Activated effector memory CD4-positive, alpha-beta T cell treated with Interleukin-2 at 50 U/mL for 16 hours (primary cell): ENCODE results near the gene TXNDC17.

Experiments
- DNase-seq: peaks from one replicate; pipeline ENCODE4 v3.0.0-alpha.2; 2020

The TXNDC17 gene

GRCh38 chr17:6666077-6666521 lies 25.2 kb downstream of the TXNDC17 start:
- DNase-seq = no peak

GRCh38 chr17:6666557-6666956 lies 25.7 kb downstream of the TXNDC17 start:
- DNase-seq = no peak

- no peak for DNase-seq
Observed at GRCh38 chr17:6667516-6667915, 26.7 kb downstream of the TXNDC17 start.

GRCh38 chr17:6668219-6668618 lies 27.4 kb downstream of the TXNDC17 start:
- DNase-seq = no peak

- DNase-seq = no peak
Observed at GRCh38 chr17:6668727-6669425, 28.0 kb downstream of the TXNDC17 start.

- no peak for DNase-seq
Observed at GRCh38 chr17:6669479-6670212, 28.8 kb downstream of the TXNDC17 start.

- no peak for DNase-seq
Observed at GRCh38 chr17:6670571-6670970, 29.7 kb downstream of the TXNDC17 start.

- no peak for DNase-seq
Observed at GRCh38 chr17:6670999-6671398, 30.1 kb downstream of the TXNDC17 start.

GRCh38 chr17:6671431-6671830 lies 30.6 kb downstream of the TXNDC17 start:
- DNase-seq = no peak

GRCh38 chr17:6674586-6674985 lies 33.7 kb downstream of the TXNDC17 start:
- DNase-seq = no peak

GRCh38 chr17:6675201-6675825 lies 34.5 kb downstream of the TXNDC17 start:
- no peak for DNase-seq

- no peak for DNase-seq
Observed at GRCh38 chr17:6676802-6677157, 35.9 kb downstream of the TXNDC17 start.

GRCh38 chr17:6677158-6677831 lies 36.4 kb downstream of the TXNDC17 start:
- DNase-seq = no peak

GRCh38 chr17:6677946-6678345 lies 37.1 kb downstream of the TXNDC17 start:
- no peak for DNase-seq

GRCh38 chr17:6679241-6679640 lies 38.4 kb downstream of the TXNDC17 start:
- DNase-seq = no peak

GRCh38 chr17:6681176-6681575 lies 40.3 kb downstream of the TXNDC17 start:
- no peak for DNase-seq

GRCh38 chr17:6681671-6682070 lies 40.8 kb downstream of the TXNDC17 start:
- DNase-seq = no peak

GRCh38 chr17:6682339-6682738 lies 41.5 kb downstream of the TXNDC17 start:
- no peak for DNase-seq

- no peak for DNase-seq
Observed at GRCh38 chr17:6683081-6683684, 42.3 kb downstream of the TXNDC17 start.

- DNase-seq = no peak
Observed at GRCh38 chr17:6683730-6684459, 43.0 kb downstream of the TXNDC17 start.

GRCh38 chr17:6684460-6684783 lies 43.6 kb downstream of the TXNDC17 start:
- DNase-seq = no peak
